NK-92 (cell line): ENCODE data around the gene COL28A1.
"Not testable (repeated sequence)": the region's sequence is repeated elsewhere in the genome, so short reads cannot be mapped to it uniquely, and the experiment has no call there.

Source experiments
- DNase-seq: peaks from one replicate; lab custom pipeline; 2025; ENCODE audit not compliant: unreplicated experiment; lab: John Stamatoyannopoulos, UW

Gene COL28A1

GRCh38 chr7:7562736-7563135, 27.1 kb upstream of the COL28A1 start:
- no peak for DNase-seq

- DNase-seq: not testable (repeated sequence)
Observed at GRCh38 chr7:7561591-7561990, 25.9 kb upstream of the COL28A1 start.

GRCh38 chr7:7557252-7557651, 21.6 kb upstream of the COL28A1 start:
- no peak for DNase-seq

GRCh38 chr7:7556852-7557251, 21.2 kb upstream of the COL28A1 start:
- DNase-seq: no peak

GRCh38 chr7:7554649-7555575, 19.2 kb upstream of the COL28A1 start:
- no peak for DNase-seq

- DNase-seq: no peak
Observed at GRCh38 chr7:7554021-7554432, 18.4 kb upstream of the COL28A1 start.

- DNase-seq: no peak
Observed at GRCh38 chr7:7553386-7553785, 17.7 kb upstream of the COL28A1 start.

GRCh38 chr7:7552199-7552598, 16.5 kb upstream of the COL28A1 start:
- DNase-seq: no peak

GRCh38 chr7:7550663-7551062, 15.0 kb upstream of the COL28A1 start:
- DNase-seq: no peak

GRCh38 chr7:7548407-7548806, 12.7 kb upstream of the COL28A1 start:
- DNase-seq: no peak

- no peak for DNase-seq
Observed at GRCh38 chr7:7542251-7542835, 6.7 kb upstream of the COL28A1 start.

GRCh38 chr7:7539711-7540110, 4.0 kb upstream of the COL28A1 start:
- DNase-seq: no peak

GRCh38 chr7:7539152-7539551, 3.5 kb upstream of the COL28A1 start:
- DNase-seq: no peak

GRCh38 chr7:7537711-7538110, 2.0 kb upstream of the COL28A1 start:
- DNase-seq: no peak

- DNase-seq: no peak
Observed at GRCh38 chr7:7536396-7537019, 835 bp upstream of the COL28A1 start.

- DNase-seq: no peak
Observed at GRCh38 chr7:7533831-7534430, 1.7 kb downstream of the COL28A1 start.

- no peak for DNase-seq
Observed at GRCh38 chr7:7529328-7529727, 6.3 kb downstream of the COL28A1 start.

- DNase-seq: no peak
Observed at GRCh38 chr7:7527047-7527446, 8.6 kb downstream of the COL28A1 start.

GRCh38 chr7:7526006-7526405, 9.7 kb downstream of the COL28A1 start:
- DNase-seq: no peak

- no peak for DNase-seq
Observed at GRCh38 chr7:7524121-7524520, 11.6 kb downstream of the COL28A1 start.

- DNase-seq: no peak
Observed at GRCh38 chr7:7522421-7522820, 13.3 kb downstream of the COL28A1 start.

- DNase-seq: no peak
Observed at GRCh38 chr7:7521259-7521658, 14.4 kb downstream of the COL28A1 start.
